Neural crest cell (in vitro differentiated cells): Measurements from ENCODE around the gene CCDC54. TPM values are rescaled to one million over a fixed set of nuclear protein-coding genes. Genes with fewer than 3 reads are reported as not detected.

Experiments used
- DNase-seq: peaks from one replicate; pipeline ENCODE4 v3.0.0; 2021; ENCODE audit warnings: low read depth, mixed read lengths, low spot score
- H3K27ac Mint-ChIP-seq: one replicate; pipeline ENCODE4 v1.8.0; 2021; ENCODE audit warnings: mild to moderate bottlenecking, mixed read lengths; ENCODE audit not compliant: unreplicated experiment
- H3K27me3 Mint-ChIP-seq: 2 replicates; pipeline ENCODE4 v1.8.0; 2021; ENCODE audit warnings: low read depth, mild to moderate bottlenecking, mixed read lengths
- H3K36me3 Mint-ChIP-seq: 2 replicates; pipeline ENCODE4 v1.8.0; 2021; ENCODE audit warnings: low read depth, mild to moderate bottlenecking, mixed read lengths
- H3K4me1 Mint-ChIP-seq: 2 replicates; pipeline ENCODE4 v1.8.0; 2021; ENCODE audit warnings: mixed read lengths
- H3K4me3 Mint-ChIP-seq: one replicate; pipeline ENCODE4 v1.8.0; 2021; ENCODE audit warnings: mild to moderate bottlenecking, mixed read lengths
- H3K9me3 Mint-ChIP-seq: 2 replicates; pipeline ENCODE4 v1.8.0; 2021; ENCODE audit warnings: mixed read lengths
- CTCF ChIP-seq: fragments of 200-600 bp; sonication (generic); conservative IDR thresholded peaks from 2 replicates; pipeline ENCODE4 v1.5.0; 2021; ENCODE audit warnings: antibody characterized with exemption, mild to moderate bottlenecking
- total RNA-seq: library from RNA; stranded (reverse); gene quantifications from 2 replicates; pipeline ENCODE4 v1.2.1, GENCODE V29; 2021

Gene CCDC54
- total RNA-seq, 1 donor from 2014 or later = not detected

- no peaks in the 10 kb centered on the region for H3K27me3 Mint-ChIP-seq
- no peak overlapping the region for H3K4me3 Mint-ChIP-seq
- H3K27ac Mint-ChIP-seq = no peak overlapping the region
- H3K4me1 Mint-ChIP-seq = no peaks in the 10 kb centered on the region
- TF ChIP-seq CTCF = no peak
- no peak for DNase-seq
- peaks cover 4% of the 10 kb centered on the region for H3K9me3 Mint-ChIP-seq
- no peaks in the 10 kb centered on the region for H3K36me3 Mint-ChIP-seq
Measured at GRCh38 chr3:107404727-107405469, 27.7 kb downstream of the CCDC54 start.

GRCh38 chr3:107407355-107407754 lies 30.1 kb downstream of the CCDC54 start:
- no peaks in the 10 kb centered on the region for H3K27me3 Mint-ChIP-seq
- H3K4me3 Mint-ChIP-seq = no peak overlapping the region
- TF ChIP-seq CTCF = no peak
- H3K4me1 Mint-ChIP-seq = no peaks in the 10 kb centered on the region
- H3K9me3 Mint-ChIP-seq = peaks cover 11% of the 10 kb centered on the region
- H3K36me3 Mint-ChIP-seq = no peaks in the 10 kb centered on the region
- no peak for DNase-seq
- H3K27ac Mint-ChIP-seq = no peak overlapping the region

- TF ChIP-seq CTCF = no peak
- Mint-ChIP-seq H3K27ac (no peak overlapping the region), H3K9me3 (peaks cover 11% of the 10 kb centered on the region)
Measured at GRCh38 chr3:107408513-107408912, 31.3 kb downstream of the CCDC54 start.

GRCh38 chr3:107409365-107409764 lies 32.1 kb downstream of the CCDC54 start:
- Mint-ChIP-seq H3K4me1 (no peaks in the 10 kb centered on the region), H3K9me3 (peaks cover 11% of the 10 kb centered on the region), H3K27ac (no peak overlapping the region), H3K4me3 (no peak overlapping the region), H3K36me3 (no peaks in the 10 kb centered on the region), H3K27me3 (no peaks in the 10 kb centered on the region)
- no peak for DNase-seq
- TF ChIP-seq CTCF = no peak

More at GRCh38 chr3:107408513-107408912, 31.3 kb downstream of the CCDC54 start:
- H3K4me1 Mint-ChIP-seq = no peaks in the 10 kb centered on the region
- H3K36me3 Mint-ChIP-seq = no peaks in the 10 kb centered on the region
- DNase-seq = no peak
- H3K27me3 Mint-ChIP-seq = no peaks in the 10 kb centered on the region
- H3K4me3 Mint-ChIP-seq = no peak overlapping the region

GRCh38 chr3:107410606-107411005 lies 33.4 kb downstream of the CCDC54 start:
- Mint-ChIP-seq H3K9me3 (peaks cover 11% of the 10 kb centered on the region), H3K36me3 (no peaks in the 10 kb centered on the region), H3K27me3 (no peaks in the 10 kb centered on the region), H3K4me1 (no peaks in the 10 kb centered on the region), H3K27ac (no peak overlapping the region), H3K4me3 (no peak overlapping the region)
- no peak for DNase-seq
- TF ChIP-seq CTCF = no peak
